SK-N-SH (cell line): ENCODE results near the gene ERI2.

Experiments used
- EP300 ChIP-seq, 2 experiments: IDR thresholded peaks; 2 replicates each; pipeline versions ENCODE4 v1.4.0 to v1.6.1; 2012; ENCODE audit warnings: borderline replicate concordance in 1 of 2, low read depth in 1 of 2, low read length in 1 of 2
- FOSL2 ChIP-seq: IDR thresholded peaks from 2 replicates; pipeline ENCODE4 v1.4.0; 2012; ENCODE audit warnings: low read depth, mild to moderate bottlenecking, moderate library complexity, borderline replicate concordance
- GABPA ChIP-seq: IDR thresholded peaks from 2 replicates; pipeline ENCODE4 v1.4.0; 2012; ENCODE audit warnings: low read depth, mild to moderate bottlenecking
- TF ChIP-seq, protein P1 (sequence below): fragments of 200-600 bp; sonication (generic); IDR thresholded peaks from 2 replicates; pipeline ENCODE4 v1.6.1; 2017; ENCODE audit warnings: antibody characterized with exemption, mild to moderate bottlenecking, moderate library complexity

DNA sequence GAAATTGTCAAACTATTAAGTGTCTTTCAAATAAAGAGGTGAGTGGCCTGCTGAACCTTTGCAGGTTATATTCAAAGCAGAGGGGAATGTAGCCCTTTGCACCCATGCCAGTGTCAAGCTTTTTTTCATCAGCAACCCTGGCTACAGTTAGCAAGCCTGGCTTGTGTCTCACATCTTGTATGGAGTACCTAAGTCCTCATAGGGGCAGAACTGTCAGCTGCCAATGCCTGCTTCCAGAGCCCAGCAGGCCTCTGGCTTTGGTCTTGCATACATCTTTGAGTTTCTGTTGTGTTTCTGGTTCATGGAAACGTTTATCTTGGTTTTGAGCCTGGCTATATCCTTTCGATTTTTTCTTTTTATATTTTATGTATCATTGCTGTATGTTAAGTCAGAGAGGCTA lies 26.8 kb upstream of the ERI2 start:
- TF ChIP-seq FOSL2 (no peak), GABPA (no peak), EP300 (IDR thresholded peaks at IDR 0.05; ENCODE audit: borderline replicate concordance in 1 of 2, low read depth in 1 of 2, low read length in 1 of 2) (no peak)
- TF ChIP-seq, protein P1, sequence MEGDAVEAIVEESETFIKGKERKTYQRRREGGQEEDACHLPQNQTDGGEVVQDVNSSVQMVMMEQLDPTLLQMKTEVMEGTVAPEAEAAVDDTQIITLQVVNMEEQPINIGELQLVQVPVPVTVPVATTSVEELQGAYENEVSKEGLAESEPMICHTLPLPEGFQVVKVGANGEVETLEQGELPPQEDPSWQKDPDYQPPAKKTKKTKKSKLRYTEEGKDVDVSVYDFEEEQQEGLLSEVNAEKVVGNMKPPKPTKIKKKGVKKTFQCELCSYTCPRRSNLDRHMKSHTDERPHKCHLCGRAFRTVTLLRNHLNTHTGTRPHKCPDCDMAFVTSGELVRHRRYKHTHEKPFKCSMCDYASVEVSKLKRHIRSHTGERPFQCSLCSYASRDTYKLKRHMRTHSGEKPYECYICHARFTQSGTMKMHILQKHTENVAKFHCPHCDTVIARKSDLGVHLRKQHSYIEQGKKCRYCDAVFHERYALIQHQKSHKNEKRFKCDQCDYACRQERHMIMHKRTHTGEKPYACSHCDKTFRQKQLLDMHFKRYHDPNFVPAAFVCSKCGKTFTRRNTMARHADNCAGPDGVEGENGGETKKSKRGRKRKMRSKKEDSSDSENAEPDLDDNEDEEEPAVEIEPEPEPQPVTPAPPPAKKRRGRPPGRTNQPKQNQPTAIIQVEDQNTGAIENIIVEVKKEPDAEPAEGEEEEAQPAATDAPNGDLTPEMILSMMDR: no peak
